H1 (cell line): ENCODE measurements around the gene PXDN.

Source experiments
- CBX5 ChIP-seq: fragments of 300-800, 300-1000 bp; sonication (generic); IDR thresholded peaks from 2 replicates; pipeline ENCODE4 v1.7.1; 2016; ENCODE audit warnings: antibody characterized with exemption, low read length, low read depth
- CHD7 ChIP-seq: fragments of 300-600 bp; sonication (generic); IDR thresholded peaks from 2 replicates; pipeline ENCODE4 v1.7.1; 2012; ENCODE audit warnings: low read length, moderate library complexity, mild to moderate bottlenecking, inconsistent platforms; ENCODE audit not compliant: insufficient replicate concordance
- CTCF ChIP-seq, 3 experiments: IDR thresholded peaks; 1 replicate in 2 of 3; 2 replicates in 1 of 3; pipeline versions ENCODE4 v1.5.1 to v1.6.1; 2011; ENCODE audit warnings: low read length in 3 of 3, mild to moderate bottlenecking in 3 of 3, inconsistent platforms in 2 of 3, low read depth in 1 of 3, moderate library complexity in 1 of 3; ENCODE audit not compliant: insufficient read depth in 1 of 3; ENCODE audit errors: control extremely low read depth in 1 of 3
- EP300 ChIP-seq, 2 experiments: IDR thresholded peaks; 1 replicate in 1 of 2; 2 replicates in 1 of 2; pipeline ENCODE4 v1.6.1; 2011 to 2012; ENCODE audit warnings: low read depth in 2 of 2, low read length in 2 of 2, mild to moderate bottlenecking in 2 of 2, borderline replicate concordance in 1 of 2, inconsistent platforms in 1 of 2, moderate library complexity in 1 of 2
- EZH2 ChIP-seq: fragments of 200-600 bp; sonication (generic); IDR thresholded peaks from 2 replicates; pipeline ENCODE4 v1.7.1; 2012; ENCODE audit warnings: low read depth, mild to moderate bottlenecking, moderate library complexity, low read length, inconsistent platforms; ENCODE audit not compliant: severe bottlenecking
- JUN ChIP-seq: IDR thresholded peaks from 2 replicates; pipeline ENCODE4 v1.6.1; 2011; ENCODE audit warnings: low read depth, mild to moderate bottlenecking, improper control_type of control experiment, low read length
- NRF1 ChIP-seq: IDR thresholded peaks from 2 replicates; pipeline ENCODE4 v1.6.1; 2011; ENCODE audit warnings: mild to moderate bottlenecking, low read depth, low read length, improper control_type of control experiment
- SP4 ChIP-seq: IDR thresholded peaks from 2 replicates; pipeline ENCODE4 v1.6.1; 2012; ENCODE audit warnings: low read length, inconsistent platforms
- TBP ChIP-seq: IDR thresholded peaks from 2 replicates; pipeline ENCODE4 v1.6.1; 2011; ENCODE audit warnings: low read depth, low read length, improper control_type of control experiment
- TCF12 ChIP-seq: IDR thresholded peaks from 2 replicates; pipeline ENCODE4 v1.6.1; 2011; ENCODE audit warnings: low read depth, mild to moderate bottlenecking, low read length
- USF2 ChIP-seq: IDR thresholded peaks from 2 replicates; pipeline ENCODE4 v1.6.1; 2011; ENCODE audit warnings: low read length, improper control_type of control experiment

- TF ChIP-seq CBX5 (no peak), CTCF (IDR thresholded peaks at IDR 0.05; ENCODE audit: control extremely low read depth in 1 of 3, insufficient read depth in 1 of 3, low read depth in 1 of 3, low read length in 3 of 3) (no peak), SP4 (no peak), TBP (no peak), USF2 (no peak), TCF12 (no peak), JUN (no peak), EZH2 (no peak), NRF1 (no peak), EP300 (IDR thresholded peaks at IDR 0.05; ENCODE audit: borderline replicate concordance in 1 of 2, low read depth in 2 of 2, low read length in 2 of 2) (no peak), CHD7 (no peak)
Observed at GRCh38 chr2:1681323-1682180, 62.8 kb downstream of the PXDN start.
